T-helper 9 cell (primary cell): ENCODE measurements around the gene CAPN2.
A peak's percentile ranks its signal among the peaks of the same experiment; 100 is the strongest.

ENCODE experiments used
- DNase-seq: peaks from one replicate; pipeline ENCODE4 v3.0.0-alpha.2; 2020

The CAPN2 gene

DNA sequence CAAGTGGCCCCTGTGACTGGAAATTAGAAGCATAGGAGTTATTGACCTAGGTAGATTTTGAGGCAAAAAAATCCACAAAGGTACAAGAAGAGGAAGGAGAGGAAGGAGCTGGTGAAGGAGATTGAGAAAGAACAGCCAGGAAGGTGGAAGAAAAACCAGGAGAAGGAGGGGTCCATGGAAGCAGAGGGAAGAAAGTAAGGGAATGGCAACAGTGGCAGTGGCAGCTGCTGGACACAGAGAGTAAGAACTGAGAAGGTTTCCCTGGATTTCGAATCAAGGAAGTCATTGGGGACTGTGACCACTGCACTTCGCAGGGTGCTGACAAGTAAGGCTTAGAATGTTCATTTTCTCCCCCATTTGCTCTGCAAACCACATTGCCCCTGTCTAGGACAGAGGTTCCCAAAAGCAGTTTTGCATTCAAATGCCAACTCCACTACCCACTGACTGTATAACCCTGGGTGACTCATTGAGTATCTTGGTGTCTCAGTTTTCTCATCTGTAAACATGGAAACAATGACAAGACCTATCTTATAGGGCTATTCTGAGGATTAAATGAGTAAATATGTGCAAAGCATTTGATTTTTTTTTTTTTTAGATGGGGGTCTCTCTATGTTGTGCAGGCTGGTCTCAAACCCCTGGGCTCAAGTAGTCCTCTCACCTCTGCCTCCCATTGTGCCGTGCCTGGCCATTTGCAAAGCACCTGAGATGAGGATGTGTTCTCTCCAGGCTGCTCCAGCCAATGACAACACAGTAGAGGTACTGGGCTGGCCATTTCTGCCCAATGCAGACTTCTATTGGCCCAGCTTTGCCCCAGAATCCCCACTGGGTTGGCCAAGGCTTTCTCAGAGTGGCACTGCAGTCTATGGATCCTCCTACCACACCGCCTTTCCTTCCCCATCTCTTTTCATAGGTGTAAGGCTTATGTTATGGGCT is 9.3 kb upstream of the CAPN2 start:
- no peak for DNase-seq

DNA sequence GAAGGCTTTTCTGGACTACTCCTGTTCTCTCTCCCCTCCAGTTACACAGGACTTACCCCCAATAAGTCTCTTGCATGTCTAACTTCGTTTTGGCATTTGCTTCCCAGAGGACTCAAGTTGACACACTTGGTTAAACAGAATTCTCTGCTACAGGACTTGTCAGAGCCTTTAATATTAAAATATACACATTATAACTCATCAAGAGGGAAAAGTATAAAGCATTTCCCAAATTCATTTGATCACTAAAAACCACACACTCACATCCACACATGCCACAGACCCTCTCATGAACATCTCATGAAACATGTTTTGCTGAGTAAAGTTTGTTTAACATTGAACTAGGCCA is 8.7 kb upstream of the CAPN2 start:
- no peak for DNase-seq

DNA sequence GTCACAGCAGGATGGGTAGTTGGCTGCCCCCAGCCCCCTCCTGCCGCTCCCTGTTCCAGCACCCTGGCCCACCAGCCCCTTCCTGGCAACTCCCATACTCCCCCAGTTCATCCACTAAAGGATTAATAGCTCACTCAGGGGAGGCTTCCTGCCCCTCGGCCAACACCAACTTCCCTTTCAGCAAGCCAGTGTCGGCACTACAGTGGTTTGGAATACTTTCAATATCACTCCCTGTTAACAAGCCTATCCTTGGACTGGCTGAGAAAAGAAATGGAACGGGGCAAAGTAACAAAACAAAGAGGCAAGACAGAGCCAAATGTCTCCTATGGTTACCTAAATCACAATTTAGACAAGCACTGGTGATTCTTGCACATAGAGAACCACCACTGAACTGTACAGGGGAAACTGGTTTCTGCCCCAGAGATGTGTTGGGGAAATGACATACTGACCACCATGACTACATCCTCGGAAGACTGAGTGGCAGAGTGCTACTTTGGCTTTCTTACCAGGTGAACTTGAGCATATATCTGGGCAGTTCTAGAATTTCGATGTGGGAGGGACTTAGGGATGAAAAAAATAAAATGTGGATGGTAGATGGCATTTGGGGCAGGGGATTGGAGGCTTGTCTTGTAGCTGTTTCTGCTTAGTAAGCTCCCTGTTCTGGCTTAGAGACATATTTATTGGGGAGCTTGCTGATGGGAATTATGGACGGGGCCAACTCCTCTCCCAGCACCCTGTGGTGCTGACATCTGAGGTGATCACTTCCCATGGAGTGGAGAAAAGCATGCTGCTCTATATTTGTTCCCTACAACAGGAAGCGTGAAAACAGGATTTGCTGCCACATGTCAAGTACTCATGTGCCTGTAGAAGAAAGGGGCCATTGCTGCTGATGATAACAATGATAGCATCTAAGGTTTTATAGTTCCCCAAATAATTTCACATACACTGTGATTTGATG is 7.1 kb upstream of the CAPN2 start:
- no peak for DNase-seq

DNA sequence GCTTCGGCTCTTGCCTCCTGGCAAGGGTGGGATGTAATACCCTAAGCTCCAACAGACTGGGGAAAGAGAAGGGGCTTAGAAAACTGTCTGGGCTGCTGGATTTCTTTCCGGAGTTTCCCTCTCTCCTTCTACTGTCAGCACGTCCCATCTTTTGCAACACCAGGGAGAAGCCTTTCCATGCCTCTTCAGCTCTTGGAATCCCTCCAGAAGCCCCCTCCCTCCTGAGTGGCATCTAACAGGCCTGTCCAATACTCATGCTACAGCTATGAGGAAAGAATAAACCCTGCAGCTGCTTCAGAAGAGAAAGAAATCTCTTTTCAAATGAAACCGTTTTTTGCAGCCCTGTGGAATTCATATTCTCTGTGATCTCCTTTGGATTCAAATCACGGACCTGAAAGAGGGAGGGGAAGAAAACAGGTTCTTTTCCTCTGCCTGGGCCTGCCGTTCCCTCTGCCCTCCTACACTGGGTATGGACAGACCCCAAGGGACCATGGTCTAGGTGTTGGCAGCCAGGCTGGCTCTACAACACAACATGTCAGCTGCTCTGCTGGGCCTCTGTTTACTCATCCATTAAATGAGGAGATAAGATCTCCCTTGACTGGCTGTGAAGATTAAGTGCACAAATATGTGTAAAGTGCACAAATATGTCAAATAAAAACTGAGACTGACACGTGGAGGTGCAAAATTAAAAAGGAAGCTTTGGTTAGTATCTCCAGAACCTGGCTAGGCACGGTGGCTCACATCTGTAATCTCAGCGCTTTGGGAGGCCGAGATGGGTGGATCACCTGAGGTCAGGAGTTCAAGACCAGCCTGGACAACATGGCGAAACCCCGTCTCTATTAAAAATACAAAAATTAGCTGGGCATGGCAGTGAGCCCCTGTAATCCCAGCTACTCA is 6.0 kb upstream of the CAPN2 start:
- DNase-seq, result no peak

DNA sequence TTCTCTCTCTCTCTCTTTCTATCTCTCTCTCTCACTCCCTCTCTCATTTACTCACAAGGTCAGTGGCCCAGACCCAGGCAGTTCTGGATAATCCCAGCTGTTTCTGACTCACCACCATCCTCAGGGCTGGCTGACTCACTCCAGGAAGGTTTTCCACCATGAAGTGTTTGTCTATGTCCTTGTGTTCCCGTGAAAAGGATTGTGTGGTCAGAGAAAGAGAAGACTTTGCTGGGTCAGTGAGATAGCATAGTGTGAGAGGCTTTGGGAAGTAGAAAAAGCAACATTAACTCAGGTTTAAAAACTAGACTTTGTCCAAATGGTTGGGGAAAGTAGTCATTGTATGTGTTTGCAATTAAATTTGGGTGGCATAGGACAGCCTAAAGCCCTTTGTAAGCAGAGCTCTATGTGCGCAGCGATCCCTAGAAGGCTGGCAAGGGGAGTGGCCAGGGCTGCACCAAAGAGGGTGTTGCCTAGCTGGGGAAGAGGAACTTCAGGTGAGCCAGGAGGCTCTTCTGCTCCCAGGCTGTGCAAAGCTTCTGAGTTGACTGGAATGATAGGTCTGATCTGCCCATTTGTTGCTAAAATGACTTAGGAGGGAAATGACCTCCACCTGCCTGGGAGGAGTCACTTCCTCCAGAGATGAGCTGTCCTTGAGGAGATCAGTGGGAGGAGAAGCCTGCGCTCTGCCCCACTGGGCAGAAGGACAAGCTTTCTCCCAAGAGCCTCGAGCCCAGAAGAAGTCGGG is 4.9 kb upstream of the CAPN2 start:
- no peak for DNase-seq

DNA sequence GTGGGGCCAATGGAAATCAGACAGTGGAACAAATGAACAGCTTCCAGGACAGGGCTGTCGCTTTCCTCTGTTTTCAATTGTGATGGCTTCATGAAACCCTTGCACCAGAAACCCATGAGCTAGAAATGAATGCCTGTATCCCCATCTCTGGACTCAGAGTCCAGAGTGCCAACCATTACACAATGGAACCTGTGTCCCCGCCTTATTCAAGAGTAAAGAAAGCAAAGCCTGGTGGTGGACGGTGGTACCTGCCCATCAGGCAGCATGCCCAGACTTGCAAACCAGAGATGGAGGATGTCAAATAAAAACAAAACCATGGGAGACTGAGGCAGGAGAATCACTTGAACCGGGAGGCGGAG is 4.4 kb upstream of the CAPN2 start:
- no peak for DNase-seq

DNA sequence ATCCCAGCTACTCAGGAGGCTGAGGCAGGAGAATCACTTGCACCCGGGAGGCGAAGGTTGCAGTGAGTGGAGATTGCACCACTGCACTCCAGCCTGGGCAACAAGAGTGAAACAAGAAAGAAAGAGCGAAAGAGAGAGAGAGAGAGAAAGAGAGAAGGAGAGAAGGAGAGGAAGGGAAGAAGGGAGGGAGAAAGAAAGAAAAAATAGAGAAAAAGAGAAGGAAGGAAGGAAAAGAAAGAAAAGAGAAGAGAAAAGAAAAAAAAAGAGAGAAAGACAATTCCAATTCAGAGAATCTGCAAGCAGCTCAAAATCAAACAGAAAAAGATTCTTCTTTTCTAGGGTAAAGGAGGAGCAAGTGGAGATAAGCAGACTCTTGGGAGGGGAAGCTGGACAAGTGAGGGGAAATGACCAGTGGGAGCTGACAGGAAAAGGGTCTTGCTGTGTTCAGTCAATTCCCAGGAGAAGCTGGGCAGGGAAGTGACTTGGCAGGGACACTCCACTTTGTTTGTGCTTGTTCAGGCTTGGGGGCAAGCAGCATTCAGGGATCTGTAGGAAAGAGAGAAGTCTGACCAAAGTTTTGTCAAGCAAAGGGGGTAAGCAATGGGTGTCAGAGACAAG is 3.6 kb upstream of the CAPN2 start:
- no peak for DNase-seq

DNA sequence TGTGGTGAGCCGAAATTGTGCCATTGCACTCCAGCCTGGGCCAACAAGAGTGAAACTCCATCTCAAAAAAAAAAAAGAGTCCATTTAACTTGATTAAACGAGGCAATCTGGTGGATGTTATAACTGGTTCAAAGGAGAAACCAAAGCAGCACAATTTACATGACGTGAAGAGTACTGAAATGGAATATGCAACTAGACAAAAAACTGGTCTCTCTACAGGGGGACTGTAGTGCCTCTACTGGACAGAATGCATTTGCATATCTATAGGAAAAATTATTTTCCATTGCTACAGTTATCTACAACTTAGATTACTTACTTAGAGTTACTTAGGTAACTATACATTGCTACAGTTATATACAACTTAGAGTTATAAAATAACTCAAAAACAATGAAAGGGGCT is 2.7 kb upstream of the CAPN2 start:
- DNase-seq, result no peak

DNA sequence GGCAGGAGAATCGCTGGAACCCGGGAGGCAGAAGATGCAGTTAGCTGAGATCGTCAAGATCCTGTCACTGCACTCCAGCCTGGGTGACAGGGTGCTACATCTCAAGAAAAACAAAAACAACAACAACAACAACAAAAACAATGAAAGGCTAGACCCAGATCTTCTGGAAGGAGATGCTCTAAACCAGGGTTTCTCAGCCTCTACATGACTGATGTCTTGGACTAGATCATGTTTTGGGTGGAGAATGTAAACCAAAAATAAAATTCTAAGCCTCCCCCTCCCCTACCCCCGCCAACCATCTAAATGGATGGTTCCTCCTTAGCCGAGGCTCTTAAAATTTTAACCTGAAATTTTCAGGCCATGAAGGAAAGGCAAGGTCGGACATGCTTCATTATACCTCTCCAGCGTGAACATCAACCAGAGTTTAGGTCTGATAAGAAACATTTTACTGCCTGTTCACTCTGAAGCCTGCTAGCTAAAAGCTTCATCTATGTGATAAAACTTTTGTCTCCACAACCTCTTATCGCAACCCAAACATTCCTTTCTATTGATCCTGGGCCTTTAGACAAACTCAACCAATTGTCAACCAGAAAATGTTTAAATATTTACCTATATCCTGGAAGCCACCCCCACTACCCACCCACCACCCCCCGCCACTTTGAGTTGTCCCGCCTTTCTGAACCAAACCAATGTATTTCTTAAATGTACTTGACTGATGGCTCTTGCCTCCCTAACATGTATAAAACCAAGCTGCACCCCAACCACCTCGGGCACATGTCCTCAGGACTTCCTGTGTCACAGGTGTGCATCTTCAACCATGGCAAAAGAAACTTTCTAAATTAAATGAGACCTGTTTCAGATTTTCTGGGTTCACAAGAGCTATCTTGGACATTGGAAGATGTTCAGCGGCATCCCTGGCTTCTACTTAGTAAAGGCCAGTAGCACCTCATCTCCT is 1.9 kb upstream of the CAPN2 start:
- DNase-seq, result no peak

DNA sequence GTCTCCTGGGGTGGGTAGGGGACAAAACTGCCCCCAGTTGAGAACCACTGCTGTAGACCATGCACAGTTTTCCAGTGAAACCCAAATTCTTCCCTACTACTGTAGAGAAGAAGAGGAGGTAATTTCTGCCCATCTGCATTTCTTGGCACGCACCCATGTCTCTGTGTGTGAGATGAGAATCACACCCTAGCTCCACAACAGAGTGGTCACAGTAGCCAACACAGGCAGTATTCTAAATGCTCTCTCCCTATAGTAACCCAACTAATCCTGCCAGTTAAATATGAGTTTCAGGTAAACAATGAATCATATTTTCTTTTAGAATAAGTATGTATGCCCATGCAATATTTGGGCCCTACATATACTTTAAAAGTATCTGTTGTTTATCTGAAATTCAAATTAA is 1.2 kb upstream of the CAPN2 start:
- DNase-seq, result no peak

DNA sequence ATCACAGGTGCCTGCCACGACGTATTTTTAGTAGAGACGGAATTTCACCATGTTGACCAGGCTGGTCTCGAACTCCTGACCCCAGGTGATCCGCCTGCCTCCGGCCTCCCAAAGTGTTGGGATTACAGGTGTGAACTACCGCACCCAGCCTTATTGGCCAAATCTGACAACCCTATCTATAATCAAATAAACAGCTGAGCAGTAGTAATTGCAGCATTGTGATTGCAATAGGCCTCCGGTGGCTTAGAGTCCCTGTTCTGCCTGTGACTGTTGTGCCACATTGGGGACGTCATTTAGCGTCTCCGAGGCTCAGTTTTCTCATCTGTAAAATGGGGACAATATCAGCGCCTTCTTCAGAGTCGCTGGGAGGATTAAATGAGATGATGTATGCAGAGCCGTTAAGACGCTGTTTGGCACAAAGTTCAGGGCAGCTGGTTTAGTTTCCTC is 569 bp upstream of the CAPN2 start:
- DNase-seq, result no peak

DNA sequence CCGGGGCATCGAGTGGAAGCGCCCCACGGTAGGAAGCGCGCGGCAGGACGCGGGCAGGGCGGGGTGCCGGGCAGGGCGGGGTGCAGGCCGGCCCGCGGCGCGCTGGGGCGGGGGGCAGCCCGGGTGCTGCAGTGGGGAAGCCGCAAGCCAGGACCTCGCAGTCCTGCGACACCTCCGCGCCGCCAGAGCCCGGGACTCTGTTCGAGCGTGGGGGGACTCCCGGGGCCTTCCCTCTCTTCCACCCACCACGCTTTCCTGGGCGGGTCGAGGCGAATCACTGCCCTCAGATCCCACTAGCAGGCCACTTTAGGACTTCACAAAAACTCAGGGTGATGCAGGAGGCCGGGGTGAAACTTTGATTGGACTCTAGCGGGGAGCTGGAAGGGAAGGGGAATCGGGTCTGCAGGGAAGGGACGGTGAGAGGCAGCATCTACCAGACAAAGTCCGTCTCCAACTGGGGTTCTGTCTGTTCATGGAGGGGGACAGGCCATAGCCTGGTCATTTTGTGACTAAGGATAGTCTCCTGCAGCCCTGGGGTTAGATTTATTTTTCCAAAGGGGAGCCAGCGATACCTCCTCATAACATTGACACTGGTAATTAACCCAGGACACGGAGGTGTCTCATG is 623 bp downstream of the CAPN2 start:
- peak; percentile 39 for DNase-seq

DNA sequence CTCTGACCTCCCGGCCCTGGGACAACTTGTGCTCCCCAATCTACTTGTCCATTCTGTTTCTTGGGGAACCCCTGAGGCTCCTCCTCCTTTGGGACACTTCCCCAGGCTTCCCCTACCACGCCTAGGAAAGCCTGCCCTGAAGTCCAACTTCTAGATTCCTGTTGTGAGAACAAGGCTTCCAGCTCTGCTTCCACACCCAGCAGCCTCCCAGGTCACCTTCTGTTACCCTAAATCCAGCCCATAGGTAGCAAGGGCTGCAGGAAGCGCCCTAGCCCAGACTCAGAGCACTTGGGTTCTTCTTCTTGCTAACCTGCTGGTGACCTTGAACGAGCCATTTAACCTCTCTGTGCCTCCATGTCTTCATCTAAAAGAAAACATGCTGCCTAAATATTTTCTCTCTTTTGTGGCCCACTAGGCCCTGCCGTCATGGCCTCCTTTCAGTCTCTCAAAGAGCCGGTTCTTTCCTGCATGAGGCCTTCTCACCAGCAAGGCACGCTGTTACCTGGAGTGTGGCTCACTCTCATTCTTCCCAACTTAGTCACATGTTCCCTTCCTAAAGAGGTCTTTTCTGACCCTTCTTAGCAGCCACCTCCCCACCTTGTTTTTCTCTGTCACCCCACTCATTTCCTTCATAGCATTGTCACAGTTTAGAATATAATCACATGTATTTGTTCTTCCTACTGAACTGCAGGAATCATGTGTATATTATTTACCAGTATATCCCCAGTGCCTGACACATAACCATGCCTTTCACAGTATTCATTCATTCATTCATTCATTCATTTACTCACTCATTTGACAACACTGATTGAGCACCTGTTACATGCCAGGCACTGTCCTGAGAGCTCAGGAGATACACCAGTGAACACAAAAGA is 1.4 kb downstream of the CAPN2 start:
- DNase-seq, result no peak

DNA sequence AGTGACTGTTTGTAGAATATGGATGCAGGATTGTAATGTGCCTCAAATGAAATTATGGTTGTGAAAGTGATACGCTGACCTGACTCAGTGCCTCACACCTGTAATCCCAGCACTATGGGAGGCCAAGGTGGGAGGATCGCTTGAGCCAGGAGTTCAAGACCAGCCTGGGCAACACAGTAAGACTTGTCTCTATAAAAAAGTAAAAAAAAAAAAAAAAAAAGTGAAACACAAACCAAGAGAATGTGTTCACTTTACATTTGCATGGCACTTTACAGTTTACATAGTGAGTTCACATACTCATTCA is 2.0 kb downstream of the CAPN2 start:
- DNase-seq, result no peak

DNA sequence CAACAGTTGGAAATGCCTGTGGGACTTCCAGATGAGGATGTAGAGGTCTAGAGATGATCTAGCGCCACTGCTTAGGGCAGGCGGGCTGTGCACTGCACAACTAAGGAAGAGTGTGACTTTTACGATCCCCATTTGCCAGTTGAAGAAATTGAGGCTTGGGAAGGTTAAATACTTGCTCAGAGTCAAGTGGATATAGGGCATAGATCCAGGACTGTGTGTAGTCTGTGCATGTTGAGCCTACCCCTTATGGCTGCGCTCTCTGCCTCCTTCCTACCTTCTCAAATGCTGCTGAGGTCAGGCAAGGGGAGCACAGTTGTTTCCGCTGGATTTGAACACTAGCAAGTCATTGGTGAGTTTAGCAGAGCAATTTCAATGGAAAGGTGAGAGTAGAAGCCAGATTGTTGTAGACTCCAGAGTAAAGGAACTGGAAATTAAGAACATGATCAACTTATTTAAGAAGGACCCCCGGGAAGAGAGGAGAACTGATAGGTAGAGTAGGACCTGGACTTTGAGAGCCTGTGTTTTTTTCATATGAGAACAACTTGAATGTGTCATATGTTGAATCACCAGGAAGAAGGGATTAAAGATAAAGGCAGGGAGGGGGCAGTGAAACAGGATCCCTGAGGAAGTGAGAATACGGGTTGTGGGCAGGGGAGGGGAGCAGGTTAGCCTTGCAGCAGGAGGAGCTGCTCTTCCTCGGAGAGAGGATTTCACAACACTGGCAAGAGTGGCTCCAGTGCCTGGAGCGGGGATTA is 2.7 kb downstream of the CAPN2 start:
- no peak for DNase-seq

DNA sequence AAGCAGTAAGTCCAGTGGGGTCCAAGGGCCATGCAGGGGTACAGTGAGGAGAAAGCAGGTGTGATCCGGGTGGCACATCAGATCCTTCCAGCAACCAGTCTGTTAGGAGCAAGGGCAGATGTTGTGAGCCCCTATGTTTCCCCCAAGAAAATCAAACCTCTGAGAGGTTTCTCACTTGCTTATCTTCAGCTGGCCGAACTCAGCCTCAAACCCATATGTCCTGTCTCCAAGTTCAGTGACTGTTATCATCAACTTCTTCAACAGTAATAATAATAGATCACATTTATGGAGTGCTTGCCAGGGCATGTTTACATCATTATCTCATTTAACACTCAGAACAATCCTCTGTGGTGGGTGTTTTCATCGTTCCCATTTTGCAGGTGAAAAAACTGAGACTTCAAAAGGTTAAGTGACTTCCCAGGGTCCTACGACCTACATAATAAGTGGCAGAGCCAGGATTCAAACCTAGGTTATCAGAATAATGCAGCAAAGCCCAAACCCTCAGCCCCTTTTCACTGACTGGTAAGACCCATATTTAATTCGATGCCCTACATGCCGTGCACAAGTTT is 3.3 kb downstream of the CAPN2 start:
- no peak for DNase-seq

DNA sequence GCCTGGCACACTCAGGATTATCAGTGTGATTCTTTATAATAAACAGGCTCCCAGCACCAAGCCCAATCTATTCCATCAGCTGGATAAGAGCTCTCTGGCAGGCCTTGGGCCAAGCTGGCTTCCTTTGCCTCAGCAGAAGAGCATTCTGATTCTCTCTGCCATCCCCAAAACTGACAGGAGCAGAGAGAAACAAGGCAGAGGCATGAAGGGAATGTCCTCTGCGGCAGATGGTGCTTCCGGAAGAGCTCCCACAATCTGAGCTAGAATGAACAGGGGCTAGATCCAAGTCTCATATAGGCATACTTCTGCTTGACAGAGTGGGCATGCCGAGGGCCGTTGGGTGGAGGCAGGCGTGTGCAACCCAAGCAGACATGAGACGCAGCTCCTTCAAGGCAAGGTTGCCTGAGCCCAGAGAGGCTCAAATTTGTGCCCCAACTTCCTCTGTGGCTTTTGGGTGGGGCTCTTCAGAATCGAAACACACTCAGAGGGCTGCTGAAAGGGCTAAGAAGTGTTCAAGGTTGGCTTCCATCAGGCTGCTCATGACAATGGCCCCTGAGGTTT is 4.0 kb downstream of the CAPN2 start:
- DNase-seq, result peak; percentile 35

DNA sequence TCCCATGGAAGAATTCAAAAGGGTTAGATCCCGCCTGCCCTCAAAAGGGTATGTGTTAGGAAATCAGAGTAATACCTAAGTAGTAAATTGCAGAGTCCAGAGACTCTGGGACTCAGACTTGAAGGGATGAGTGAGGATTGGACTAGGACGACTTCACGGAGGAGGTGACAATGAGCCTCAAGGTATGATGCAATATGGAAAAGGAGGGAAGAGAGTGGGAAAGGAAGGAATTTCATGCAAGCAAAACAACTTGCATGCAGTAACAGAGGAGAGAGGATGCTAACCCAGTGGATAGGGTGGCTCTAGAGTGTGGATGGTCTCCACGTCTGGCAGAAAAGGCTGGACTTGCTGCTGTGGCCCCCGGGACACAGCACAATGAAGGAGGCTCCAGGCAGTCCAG is 4.8 kb downstream of the CAPN2 start:
- DNase-seq, result no peak
